ENCODE measurements around the gene TRAPPC10.
"Not testable (repeated sequence)": the region's sequence is repeated elsewhere in the genome, so short reads cannot be mapped to it uniquely, and the experiment has no call there.

The TRAPPC10 gene

GRCh38 chr21:44098964-44099363, 86.9 kb downstream of the TRAPPC10 start:
- not testable (repeated sequence) for DNase-seq

GRCh38 chr21:44107026-44107501, 95.0 kb downstream of the TRAPPC10 start, which contains the start of gene PWP2:
PWP2 (plus strand) TSS chr21:44107399; CDS start chr21:44107417, 18 bp downstream.
- not testable (repeated sequence) for DNase-seq

- DNase-seq: not testable (repeated sequence)
Measured at GRCh38 chr21:44107589-44107988, 95.5 kb downstream of the TRAPPC10 start.

- not testable (repeated sequence) for DNase-seq
Measured at GRCh38 chr21:44113702-44114371, 101.7 kb downstream of the TRAPPC10 start.

- not testable (repeated sequence) for DNase-seq
Measured at GRCh38 chr21:44122131-44122530, 110.0 kb downstream of the TRAPPC10 start.

- DNase-seq: not testable (repeated sequence)
Measured at GRCh38 chr21:44127827-44128226, 115.7 kb downstream of the TRAPPC10 start.

- DNase-seq: not testable (repeated sequence)
Measured at GRCh38 chr21:44133715-44134057, 121.6 kb downstream of the TRAPPC10 start.

- not testable (repeated sequence) for DNase-seq
Measured at GRCh38 chr21:44134732-44135131, 122.6 kb downstream of the TRAPPC10 start.

GRCh38 chr21:44138039-44138438, 125.9 kb downstream of the TRAPPC10 start:
- not testable (repeated sequence) for DNase-seq

GRCh38 chr21:44139787-44140551, 127.9 kb downstream of the TRAPPC10 start:
- DNase-seq: not testable (repeated sequence)

- not testable (repeated sequence) for DNase-seq
Measured at GRCh38 chr21:44140552-44140932, 128.4 kb downstream of the TRAPPC10 start.

- not testable (repeated sequence) for DNase-seq
Measured at GRCh38 chr21:44142470-44142869, 130.4 kb downstream of the TRAPPC10 start.

- not testable (repeated sequence) for DNase-seq
Measured at GRCh38 chr21:44143380-44143779, 131.3 kb downstream of the TRAPPC10 start.

GRCh38 chr21:44143996-44144395, 131.9 kb downstream of the TRAPPC10 start:
- DNase-seq: not testable (repeated sequence)

GRCh38 chr21:44144784-44145602, 132.9 kb downstream of the TRAPPC10 start:
- not testable (repeated sequence) for DNase-seq

- DNase-seq: not testable (repeated sequence)
Measured at GRCh38 chr21:44145616-44146015, 133.5 kb downstream of the TRAPPC10 start.

- not testable (repeated sequence) for DNase-seq
Measured at GRCh38 chr21:44147108-44147507, 135.0 kb downstream of the TRAPPC10 start.

GRCh38 chr21:44150255-44150654, 138.1 kb downstream of the TRAPPC10 start:
- DNase-seq: not testable (repeated sequence)

GRCh38 chr21:44153214-44153888, 141.2 kb downstream of the TRAPPC10 start:
- not testable (repeated sequence) for DNase-seq

- peak; percentile 42 for DNase-seq
Measured at GRCh38 chr21:44153889-44154228, 141.8 kb downstream of the TRAPPC10 start.

GRCh38 chr21:44154816-44155230, 142.7 kb downstream of the TRAPPC10 start:
- DNase-seq: not testable (repeated sequence)

GRCh38 chr21:44155231-44155993, 143.3 kb downstream of the TRAPPC10 start:
- DNase-seq: not testable (repeated sequence)

Data from stimulated activated CD4-positive, alpha-beta T cell treated with anti-CD3 and anti-CD28 coated beads, Interleukin-12 subunit alpha, Interleukin-12 subunit beta, amount 100 ng/mL, for 4 hours (primary cell).